B cell (primary cell): ENCODE measurements around the gene CRTAC1. TPM values are rescaled to one million over a fixed set of nuclear protein-coding genes. Genes with fewer than 3 reads are reported as not detected.

ENCODE experiments used
- ATAC-seq: fragments of 200-7000 bp; cut with Tn5 transposase; one replicate; pipeline ENCODE4 v1.10.0; 2021; ENCODE audit warnings: low read depth, mild to moderate bottlenecking, moderate number of reproducible peaks, moderate library complexity
- CTCF ChIA-PET: fragments of 350-600 bp; sonication (Branson Sonifier 250); formaldehyde crosslinking; loops from one replicate; lab custom pipeline; 2021; ENCODE audit warnings: antibody characterized with exemption, inconsistent platforms; lab: Charles Lee
- POLR2A ChIA-PET: fragments of 350-600 bp; sonication (Branson Sonifier 250); formaldehyde crosslinking; loops from one replicate; lab custom pipeline; 2021; ENCODE audit warnings: antibody characterized with exemption; lab: Charles Lee
- DNase-seq: peaks from one replicate; pipeline ENCODE4 v3.0.0; 2013
- H2AFZ ChIP-seq: 2 replicates; pipeline ENCODE4 v1.6.1; 2012; ENCODE audit warnings: mild to moderate bottlenecking, low read depth, low read length; ENCODE audit not compliant: insufficient read depth, poor library complexity, severe bottlenecking
- H3K27ac ChIP-seq, 2 donors: 1 replicate in 1 of 2; 2 replicates in 1 of 2; pipeline ENCODE4 v1.5.1; 2012 to 2013; ENCODE audit warnings: low read length in 2 of 2, mild to moderate bottlenecking in 2 of 2, moderate library complexity in 1 of 2
- H3K27me3 ChIP-seq, 4 experiments: fragments of 200-600 bp in 1 of 4; sonication (generic) in 1 of 4; replicated peaks in 1 of 4; 1 replicate in 2 of 4; 2 replicates in 2 of 4; pipeline versions ENCODE4 v1.6.1 to v1.7.0; 2013 to 2016; ENCODE audit warnings: low read length in 3 of 4, mild to moderate bottlenecking in 2 of 4, mixed read lengths in 1 of 4, moderate library complexity in 1 of 4; ENCODE audit not compliant: insufficient read depth in 4 of 4, control insufficient read depth in 3 of 4; ENCODE audit errors: control extremely low read depth in 1 of 4
- H3K36me3 ChIP-seq, 2 experiments: replicated peaks in 1 of 2; 1 replicate in 1 of 2; 2 replicates in 1 of 2; pipeline versions ENCODE4 v1.6.1 to v1.7.1; 2013; ENCODE audit warnings: low read length in 1 of 2; ENCODE audit not compliant: insufficient read depth in 2 of 2, control insufficient read depth in 1 of 2; ENCODE audit errors: control extremely low read depth in 1 of 2, extremely low read depth in 1 of 2
- H3K4me1 ChIP-seq, 2 donors: fragments of 200-600 bp in 1 of 2; sonication (generic) in 1 of 2; 1 replicate in 1 of 2; 2 replicates in 1 of 2; pipeline versions ENCODE4 v1.5.1 to v1.6.1; 2013 to 2017; ENCODE audit warnings: low read length in 2 of 2; ENCODE audit not compliant: control insufficient read depth in 2 of 2, insufficient read depth in 2 of 2
- H3K4me2 ChIP-seq: replicated peaks from 2 replicates; pipeline ENCODE3; 2012; ENCODE audit warnings: mild to moderate bottlenecking, low read depth, low read length; ENCODE audit not compliant: poor library complexity, severe bottlenecking
- H3K4me3 ChIP-seq, 5 experiments: fragments of 200-600 bp in 1 of 5; sonication (generic) in 1 of 5; 1 replicate in 3 of 5; 2 replicates in 2 of 5; pipeline versions ENCODE4 v1.5.1 to v1.7.0; 2011 to 2016; ENCODE audit warnings: low read length in 4 of 5, mild to moderate bottlenecking in 4 of 5, low read depth in 2 of 5, control low read depth in 1 of 5, moderate library complexity in 1 of 5; ENCODE audit not compliant: insufficient read depth in 1 of 5; ENCODE audit errors: control extremely low read depth in 1 of 5, extremely low read depth in 1 of 5
- H3K79me2 ChIP-seq: fragments of 200-600 bp; sonication (generic); one replicate; pipeline ENCODE4 v1.6.0; 2016; ENCODE audit warnings: low read length; ENCODE audit not compliant: control insufficient read depth, insufficient read depth
- H3K9ac ChIP-seq: fragments of 200-600 bp; sonication (generic); 2 replicates; pipeline ENCODE4 v1.6.1; 2017; ENCODE audit warnings: mild to moderate bottlenecking, low read length, moderate library complexity
- H3K9me3 ChIP-seq, 3 donors: one replicate each; pipeline versions ENCODE4 v1.6.1 to v1.7.1; 2013; ENCODE audit warnings: low read length in 2 of 3; ENCODE audit not compliant: control insufficient read depth in 2 of 3, insufficient read depth in 1 of 3; ENCODE audit errors: control extremely low read depth in 1 of 3
- H4K20me1 ChIP-seq: 2 replicates; pipeline ENCODE4 v1.6.0; 2012; ENCODE audit warnings: mild to moderate bottlenecking, low read length; ENCODE audit not compliant: insufficient read depth, control insufficient read depth, poor library complexity, severe bottlenecking
- H3K27ac Mint-ChIP-seq: one replicate; pipeline ENCODE4 v1.8.0; 2021; ENCODE audit warnings: mixed read lengths
- H3K27me3 Mint-ChIP-seq: one replicate; pipeline ENCODE4 v1.8.0; 2021; ENCODE audit warnings: mixed read lengths
- H3K4me1 Mint-ChIP-seq: one replicate; pipeline ENCODE4 v1.8.0; 2021; ENCODE audit warnings: mixed read lengths
- H3K4me3 Mint-ChIP-seq: one replicate; pipeline ENCODE4 v1.8.0; 2021; ENCODE audit warnings: mixed read lengths
- H3K9me3 Mint-ChIP-seq: one replicate; pipeline ENCODE4 v1.8.0; 2022; ENCODE audit warnings: mixed read lengths; ENCODE audit not compliant: insufficient read depth
- EZH2 ChIP-seq: IDR thresholded peaks from 2 replicates; pipeline ENCODE4 v1.6.1; 2012; ENCODE audit warnings: borderline replicate concordance, low read depth, mild to moderate bottlenecking, moderate library complexity, low read length; ENCODE audit not compliant: insufficient read depth, poor library complexity, severe bottlenecking
- WGBS: methylation state at CpG from one replicate; pipeline ENCODE4 v1.1.5; 2013; ENCODE audit warnings: missing lambda C conversion rate; ENCODE audit not compliant: insufficient coverage; 5-methylcytosine and 5-hydroxymethylcytosine counted together
- intact Hi-C: fragments of 100-400 bp; cut with micrococcal nuclease; formaldehyde crosslinking; loops from one replicate; pipeline ENCODE4 v1.10.0; 2022
- polyA plus RNA-seq: library from polyadenylated mRNA; depleted of rRNA; stranded (reverse); fragments of >200 nt; gene quantifications from 2 replicates; pipeline ENCODE4 v1.2.3, GENCODE V29; 2012
- total RNA-seq, 2 donors: library from RNA; stranded (reverse); fragments of 120-200 nt in 1 of 2; gene quantifications; 1 replicate in 1 of 2; 2 replicates in 1 of 2; pipeline versions ENCODE4 v1.2.3 to v1.2.4, GENCODE V29; 2013 to 2022
- TF ChIP-seq, protein P1 (sequence below): fragments of 200-600 bp; IDR thresholded peaks from one replicate; pipeline ENCODE4 v1.8.0; 2022; ENCODE audit warnings: antibody characterized with exemption, mild to moderate bottlenecking

Gene CRTAC1
- total and polyA plus RNA-seq, 2 donors (not counting 1 experiment from before 2014, with no cell fraction given) = not detected

GRCh38 chr10:97836446-97836845 is 194.0 kb downstream of the CRTAC1 start:
- no peak overlapping the region for H2AFZ ChIP-seq
- H3K4me1 ChIP-seq = no peaks in the 10 kb centered on the region
- no peak for DNase-seq
- no peak overlapping the region for H3K4me2 ChIP-seq
- no peak overlapping the region for H3K27ac ChIP-seq
- Mint-ChIP-seq H3K27me3 (peaks cover 42% of the 10 kb centered on the region), H3K4me3 (no peak overlapping the region), H3K9me3 (no peaks in the 10 kb centered on the region), H3K4me1 (no peaks in the 10 kb centered on the region), H3K27ac (no peak overlapping the region)
- TF ChIP-seq EZH2 = no peak
- TF ChIP-seq, protein P1, sequence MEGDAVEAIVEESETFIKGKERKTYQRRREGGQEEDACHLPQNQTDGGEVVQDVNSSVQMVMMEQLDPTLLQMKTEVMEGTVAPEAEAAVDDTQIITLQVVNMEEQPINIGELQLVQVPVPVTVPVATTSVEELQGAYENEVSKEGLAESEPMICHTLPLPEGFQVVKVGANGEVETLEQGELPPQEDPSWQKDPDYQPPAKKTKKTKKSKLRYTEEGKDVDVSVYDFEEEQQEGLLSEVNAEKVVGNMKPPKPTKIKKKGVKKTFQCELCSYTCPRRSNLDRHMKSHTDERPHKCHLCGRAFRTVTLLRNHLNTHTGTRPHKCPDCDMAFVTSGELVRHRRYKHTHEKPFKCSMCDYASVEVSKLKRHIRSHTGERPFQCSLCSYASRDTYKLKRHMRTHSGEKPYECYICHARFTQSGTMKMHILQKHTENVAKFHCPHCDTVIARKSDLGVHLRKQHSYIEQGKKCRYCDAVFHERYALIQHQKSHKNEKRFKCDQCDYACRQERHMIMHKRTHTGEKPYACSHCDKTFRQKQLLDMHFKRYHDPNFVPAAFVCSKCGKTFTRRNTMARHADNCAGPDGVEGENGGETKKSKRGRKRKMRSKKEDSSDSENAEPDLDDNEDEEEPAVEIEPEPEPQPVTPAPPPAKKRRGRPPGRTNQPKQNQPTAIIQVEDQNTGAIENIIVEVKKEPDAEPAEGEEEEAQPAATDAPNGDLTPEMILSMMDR = no peak
- H3K79me2 ChIP-seq = no peaks in the 10 kb centered on the region
- no peaks in the 10 kb centered on the region for H4K20me1 ChIP-seq
- intact Hi-C loops = no loop called here
- WGBS = 71% methylated on average over 1 of the region's 2 CpGs
- no peak overlapping the region for H3K9ac ChIP-seq
- no peak for ATAC-seq
- ChIA-PET CTCF (interaction anchor here (0.5 kb wide), 1 partner anchor 1414 kb away, joined by 4 read pairs; no protein-coding TSS in a partner anchor), POLR2A (no interaction called here)
- H3K4me3 ChIP-seq = no peak overlapping the region
- peaks cover 0 to 9% (median 0%) of the 10 kb centered on the region in 4 experiments for H3K27me3 ChIP-seq
- H3K36me3 ChIP-seq = no peaks in the 10 kb centered on the region
- H3K9me3 ChIP-seq = peaks cover 0 to 3% (median 0%) of the 10 kb centered on the region in 3 donors

- intact Hi-C loops = no loop called here
Measured at GRCh38 chr10:97831259-97831658, 199.2 kb downstream of the CRTAC1 start.

More at GRCh38 chr10:97831259-97831658, 199.2 kb downstream of the CRTAC1 start:
- Histone ChIP-seq H3K79me2 (no peaks in the 10 kb centered on the region), H2AFZ (no peak overlapping the region), H3K4me3 (no peak overlapping the region), H3K4me1 (no peaks in the 10 kb centered on the region), H3K9me3 (no peaks in the 10 kb centered on the region), H3K4me2 (no peak overlapping the region), H3K27me3 (peaks cover 0 to 4% (median 0%) of the 10 kb centered on the region in 4 experiments), H4K20me1 (no peaks in the 10 kb centered on the region), H3K36me3 (no peaks in the 10 kb centered on the region), H3K27ac (no peak overlapping the region), H3K9ac (no peak overlapping the region)
- no peak for TF ChIP-seq EZH2
- TF ChIP-seq, protein P1 = no peak
- no peak for DNase-seq
- H3K27me3 Mint-ChIP-seq = peaks cover 32% of the 10 kb centered on the region
- H3K27ac Mint-ChIP-seq = no peak overlapping the region
- no peaks in the 10 kb centered on the region for H3K4me1 Mint-ChIP-seq
- no peak for ATAC-seq
- POLR2A ChIA-PET = no interaction called here
- no peak overlapping the region for H3K4me3 Mint-ChIP-seq
- CTCF ChIA-PET = interaction anchor here (1.7 kb wide), 1 partner anchor 9 kb away, joined by 3 read pairs; no protein-coding TSS in a partner anchor
- H3K9me3 Mint-ChIP-seq = no peaks in the 10 kb centered on the region
- 75% methylated on average over 2 of the region's 2 CpGs for WGBS
